OCI-LY7 (cell line): Measurements from ENCODE around the gene YAF2. TPM values are rescaled to one million over a fixed set of nuclear protein-coding genes. Genes with fewer than 3 reads are reported as not detected.

Experiments
- BruUV-seq: library from RNA; stranded (reverse); fragments of 400-500 nt; replicated peaks from 2 replicates; lab custom pipeline; 2021; lab: Mats Ljungman, UMichigan
- CTCF ChIA-PET: fragments of 300-600 bp; sonication (Branson Sonifier 250); formaldehyde crosslinking; loops from one replicate; lab custom pipeline; 2022; ENCODE audit warnings: antibody characterized with exemption; ENCODE audit not compliant: unreplicated experiment; lab: Charles Lee
- POLR2A ChIA-PET: fragments of 300-600 bp; sonication (Branson Sonifier 250); formaldehyde crosslinking; loops from one replicate; lab custom pipeline; 2022; ENCODE audit warnings: antibody characterized with exemption; lab: Charles Lee
- DNase-seq: peaks from one replicate; pipeline ENCODE4 v3.0.0-alpha.2; 2015; ENCODE audit warnings: low spot score
- H2AFZ ChIP-seq: fragments of 200-600 bp; sonication (generic), shearing (Covaris generic); 2 replicates; pipeline ENCODE4 v1.6.1; 2014; ENCODE audit warnings: mild to moderate bottlenecking, antibody characterized with exemption, low read length, moderate library complexity
- H3K27ac ChIP-seq: fragments of 200-600 bp; sonication (generic); 2 replicates; pipeline ENCODE4 v1.5.1; 2014; ENCODE audit warnings: mixed run types, low read depth, mild to moderate bottlenecking, moderate library complexity, low read length, inconsistent platforms; ENCODE audit not compliant: poor library complexity, severe bottlenecking
- H3K36me3 ChIP-seq: fragments of 200-600 bp; sonication (generic); 2 replicates; pipeline ENCODE4 v1.6.1; 2014; ENCODE audit warnings: mild to moderate bottlenecking, antibody characterized with exemption, low read length, moderate library complexity, mixed read lengths; ENCODE audit not compliant: insufficient read depth
- H3K4me1 ChIP-seq: fragments of 200-600 bp; sonication (generic); 2 replicates; pipeline ENCODE4 v1.5.1; 2014; ENCODE audit warnings: mild to moderate bottlenecking, low read length; ENCODE audit not compliant: insufficient read depth, poor library complexity, severe bottlenecking
- H3K4me2 ChIP-seq: fragments of 200-600 bp; sonication (generic); 2 replicates; pipeline ENCODE4 v1.6.1; 2014; ENCODE audit warnings: mild to moderate bottlenecking, low read length
- H3K4me3 ChIP-seq: fragments of 200-600 bp; sonication (generic); 2 replicates; pipeline ENCODE4 v1.5.1; 2014; ENCODE audit warnings: mild to moderate bottlenecking, low read depth, low read length; ENCODE audit not compliant: poor library complexity, severe bottlenecking
- H3K79me2 ChIP-seq: fragments of 200-600 bp; sonication (generic); 2 replicates; pipeline ENCODE4 v1.6.1; 2016; ENCODE audit warnings: low read depth, mild to moderate bottlenecking, low read length, moderate library complexity, mixed read lengths; ENCODE audit not compliant: insufficient read depth
- H3K9me2 ChIP-seq: fragments of 200-600 bp; sonication (generic); 2 replicates; pipeline ENCODE4 v1.6.1; 2016; ENCODE audit warnings: mild to moderate bottlenecking, low read length, mixed read lengths; ENCODE audit not compliant: insufficient read depth
- H3K9me3 ChIP-seq: fragments of 200-600 bp; sonication (generic); 2 replicates; pipeline ENCODE4 v1.6.1; 2014; ENCODE audit warnings: mild to moderate bottlenecking, mixed run types, low read length, mixed read lengths
- H4K20me1 ChIP-seq: fragments of 200-600 bp; sonication (generic); 2 replicates; pipeline ENCODE4 v1.6.1; 2014; ENCODE audit warnings: mild to moderate bottlenecking, antibody characterized with exemption, low read length, moderate library complexity, mixed read lengths; ENCODE audit not compliant: insufficient read depth
- EZH2phosphoT487 ChIP-seq: fragments of 200-600 bp; sonication (generic); IDR thresholded peaks from 2 replicates; pipeline ENCODE4 v1.6.1; 2018; ENCODE audit warnings: low read depth, borderline replicate concordance, mild to moderate bottlenecking, mixed run types, antibody characterized with exemption, low read length, moderate library complexity, mixed read lengths
- intact Hi-C: fragments of 100-400 bp; cut with micrococcal nuclease; formaldehyde crosslinking; loops from one replicate; pipeline ENCODE4 v1.10.0; 2022; ENCODE audit not compliant: unreplicated experiment
- total RNA-seq, 2 experiments: library from RNA; depleted of rRNA in 1 of 2; stranded (reverse); fragments of >200 nt in 1 of 2; shearing (Covaris generic) in 1 of 2; gene quantifications; 2 replicates each; pipeline ENCODE4 v1.2.3, GENCODE V29; 2014 to 2022
- TF ChIP-seq, protein P1 (sequence below): fragments of 200-600 bp; sonication (generic); conservative IDR thresholded peaks from 2 replicates; pipeline ENCODE4 v1.5.1; 2014; ENCODE audit warnings: mild to moderate bottlenecking, antibody characterized with exemption, low read length, moderate library complexity, mixed read lengths

YAF2 gene
- total RNA-seq, 2 experiments from 2014 or later = 16.2 to 43.6 TPM

DNA sequence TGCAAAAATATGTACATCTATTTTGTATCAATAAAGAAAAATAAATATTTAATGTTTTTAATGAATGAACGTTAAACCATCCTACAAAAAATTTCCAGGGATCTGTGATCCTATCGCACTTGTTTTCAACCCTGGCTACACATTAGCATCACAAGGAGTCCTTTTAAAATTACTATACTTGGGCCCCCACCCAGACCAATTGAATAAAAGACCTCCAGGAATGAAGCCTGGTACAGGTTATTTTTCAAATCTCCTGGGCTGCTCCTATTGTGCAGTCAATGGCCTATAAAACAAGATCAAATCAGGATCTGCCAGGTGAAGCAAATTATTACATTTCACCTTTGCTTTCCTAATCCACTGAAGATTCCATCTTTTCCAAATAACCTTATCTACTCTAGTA lies 59.9 kb downstream of the YAF2 start:
- ChIA-PET POLR2A (no interaction called here), CTCF (no interaction called here)
- DNase-seq = no peak
- no peaks in the 10 kb centered on the region for H4K20me1 ChIP-seq
- H3K9me3 ChIP-seq = no peaks in the 10 kb centered on the region; the same call in 1 of the 2 replicates
- H3K4me1 ChIP-seq = peaks cover 2% of the 10 kb centered on the region
- no TSS peak for BruUV-seq
- H3K27ac ChIP-seq = no peak overlapping the region
- H3K79me2 ChIP-seq = no peaks in the 10 kb centered on the region; the same call in 1 of the 2 replicates
- no peaks in the 10 kb centered on the region for H3K9me2 ChIP-seq
- no peak for TF ChIP-seq EZH2phosphoT487
- TF ChIP-seq, protein P1, sequence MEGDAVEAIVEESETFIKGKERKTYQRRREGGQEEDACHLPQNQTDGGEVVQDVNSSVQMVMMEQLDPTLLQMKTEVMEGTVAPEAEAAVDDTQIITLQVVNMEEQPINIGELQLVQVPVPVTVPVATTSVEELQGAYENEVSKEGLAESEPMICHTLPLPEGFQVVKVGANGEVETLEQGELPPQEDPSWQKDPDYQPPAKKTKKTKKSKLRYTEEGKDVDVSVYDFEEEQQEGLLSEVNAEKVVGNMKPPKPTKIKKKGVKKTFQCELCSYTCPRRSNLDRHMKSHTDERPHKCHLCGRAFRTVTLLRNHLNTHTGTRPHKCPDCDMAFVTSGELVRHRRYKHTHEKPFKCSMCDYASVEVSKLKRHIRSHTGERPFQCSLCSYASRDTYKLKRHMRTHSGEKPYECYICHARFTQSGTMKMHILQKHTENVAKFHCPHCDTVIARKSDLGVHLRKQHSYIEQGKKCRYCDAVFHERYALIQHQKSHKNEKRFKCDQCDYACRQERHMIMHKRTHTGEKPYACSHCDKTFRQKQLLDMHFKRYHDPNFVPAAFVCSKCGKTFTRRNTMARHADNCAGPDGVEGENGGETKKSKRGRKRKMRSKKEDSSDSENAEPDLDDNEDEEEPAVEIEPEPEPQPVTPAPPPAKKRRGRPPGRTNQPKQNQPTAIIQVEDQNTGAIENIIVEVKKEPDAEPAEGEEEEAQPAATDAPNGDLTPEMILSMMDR = no peak
- intact Hi-C loops = no loop called here
- H3K36me3 ChIP-seq = peaks cover 7% of the 10 kb centered on the region
- H3K4me3 ChIP-seq = no peak overlapping the region
- no peak overlapping the region for H2AFZ ChIP-seq
- no peak overlapping the region for H3K4me2 ChIP-seq

DNA sequence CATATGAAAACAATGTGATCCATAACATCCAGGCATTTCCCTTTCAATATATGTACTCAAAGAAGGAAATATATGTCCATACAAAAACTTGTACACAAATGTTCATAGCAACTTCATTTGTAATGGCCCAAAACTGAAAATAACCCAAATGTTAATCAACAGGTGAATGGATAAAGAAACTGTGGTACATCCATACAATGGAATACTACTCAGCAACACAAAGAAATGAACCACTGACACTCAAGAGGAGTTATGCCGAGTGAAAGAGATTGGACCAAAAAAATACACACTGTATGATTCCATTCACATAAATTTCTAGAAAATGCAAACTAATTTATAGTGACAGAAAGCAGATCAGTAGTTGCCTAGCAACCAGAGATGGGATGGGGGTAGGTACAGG lies 63.1 kb downstream of the YAF2 start:
- no peak overlapping the region for H2AFZ ChIP-seq

DNA sequence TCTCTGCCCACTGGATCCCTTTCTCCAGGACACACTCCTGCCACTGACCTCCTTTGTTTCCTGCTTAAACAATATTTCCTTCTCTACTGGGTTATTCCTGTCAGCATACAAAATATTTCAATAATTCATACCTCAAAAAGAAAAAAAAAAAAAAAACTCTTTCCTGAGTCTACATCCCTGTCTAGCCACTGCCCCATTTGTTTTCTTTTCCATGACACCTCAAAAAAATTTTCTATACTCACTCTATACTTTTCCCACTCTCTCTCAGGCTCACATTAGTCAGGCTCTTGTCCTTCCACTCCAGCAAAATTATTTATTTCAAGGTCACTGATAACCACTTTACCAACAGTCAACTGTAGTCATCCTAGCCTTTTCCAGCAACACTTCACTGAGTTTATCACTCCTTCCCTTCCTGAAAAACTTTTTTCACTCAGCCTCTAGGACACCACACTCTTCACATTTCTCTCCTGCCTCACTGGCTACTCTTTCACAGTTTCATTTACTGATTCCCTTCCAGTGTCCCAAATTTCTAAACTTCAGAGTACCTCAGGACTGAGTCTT lies 64.0 kb downstream of the YAF2 start:
- CTCF ChIA-PET = no interaction called here

More for the DNA sequence above, 63.1 kb downstream of the YAF2 start:
- no peak overlapping the region for H3K4me2 ChIP-seq
- intact Hi-C loops = no loop called here
- H3K9me3 ChIP-seq = no peaks in the 10 kb centered on the region; the same call in 1 of the 2 replicates
- H3K27ac ChIP-seq = no peak overlapping the region
- BruUV-seq = no TSS peak
- H3K4me3 ChIP-seq = no peak overlapping the region
- ChIA-PET CTCF (no interaction called here), POLR2A (no interaction called here)
- no peaks in the 10 kb centered on the region for H3K9me2 ChIP-seq
- no peaks in the 10 kb centered on the region for H4K20me1 ChIP-seq
- no peak for DNase-seq
- H3K4me1 ChIP-seq = peaks cover 6% of the 10 kb centered on the region
- H3K79me2 ChIP-seq = no peaks in the 10 kb centered on the region; the same call in 1 of the 2 replicates
- TF ChIP-seq, protein P1 = no peak
- no peak for TF ChIP-seq EZH2phosphoT487
- H3K36me3 ChIP-seq = peaks cover 11% of the 10 kb centered on the region

More for the DNA sequence above, 64.0 kb downstream of the YAF2 start:
- H4K20me1 ChIP-seq = no peaks in the 10 kb centered on the region
- H3K9me3 ChIP-seq = no peaks in the 10 kb centered on the region; the same call in 1 of the 2 replicates
- H3K36me3 ChIP-seq = peaks cover 11% of the 10 kb centered on the region
- H3K4me3 ChIP-seq = no peak overlapping the region
- DNase-seq = no peak
- BruUV-seq = no TSS peak
- no peak overlapping the region for H2AFZ ChIP-seq
- H3K9me2 ChIP-seq = no peaks in the 10 kb centered on the region
- H3K27ac ChIP-seq = no peak overlapping the region
- POLR2A ChIA-PET = no interaction called here
- H3K79me2 ChIP-seq = no peaks in the 10 kb centered on the region; the same call in 1 of the 2 replicates
- intact Hi-C loops = no loop called here
- H3K4me1 ChIP-seq = peaks cover 6% of the 10 kb centered on the region
- no peak overlapping the region for H3K4me2 ChIP-seq
- TF ChIP-seq, protein P1 = no peak
- no peak for TF ChIP-seq EZH2phosphoT487
